H9 (cell line): ENCODE data around the gene TBX15. TPM values are rescaled to one million over a fixed set of nuclear protein-coding genes. Genes with fewer than 3 reads are reported as not detected.

Experiments used
- DNase-seq: peaks from one replicate; pipeline ENCODE4 v3.0.0-alpha.2; 2017
- H2AFZ ChIP-seq: one replicate; pipeline ENCODE4 v1.6.1; 2013; ENCODE audit warnings: mild to moderate bottlenecking, low read length, control low read depth, moderate library complexity
- H2AK5ac ChIP-seq: 2 replicates; pipeline ENCODE4 v1.6.1; 2013; ENCODE audit warnings: low read length, control low read depth, mixed read lengths; ENCODE audit not compliant: insufficient read length
- H2BK120ac ChIP-seq: one replicate; pipeline ENCODE4 v1.6.1; 2013; ENCODE audit warnings: low read depth, mild to moderate bottlenecking, low read length, control low read depth, inconsistent platforms; ENCODE audit not compliant: poor library complexity, severe bottlenecking
- H2BK12ac ChIP-seq: 2 replicates; pipeline ENCODE4 v1.6.1; 2013; ENCODE audit warnings: low read length, control low read depth, mixed read lengths, low read depth; ENCODE audit not compliant: insufficient read length
- H2BK15ac ChIP-seq: 2 replicates; pipeline ENCODE4 v1.6.1; 2013; ENCODE audit warnings: low read depth, low read length, control low read depth
- H2BK20ac ChIP-seq: one replicate; pipeline ENCODE4 v1.6.1; 2013; ENCODE audit warnings: low read depth, mild to moderate bottlenecking, low read length, control low read depth, inconsistent platforms; ENCODE audit not compliant: poor library complexity, severe bottlenecking
- H2BK5ac ChIP-seq: 2 replicates; pipeline ENCODE4 v1.6.1; 2013; ENCODE audit warnings: low read length, control low read depth, mixed read lengths; ENCODE audit not compliant: insufficient read length
- H3K14ac ChIP-seq: 2 replicates; pipeline ENCODE4 v1.6.1; 2013; ENCODE audit warnings: low read length, control low read depth; ENCODE audit not compliant: insufficient read depth
- H3K18ac ChIP-seq: 2 replicates; pipeline ENCODE4 v1.6.1; 2013; ENCODE audit warnings: low read depth, mild to moderate bottlenecking, mixed read lengths, low read length, control low read depth; ENCODE audit not compliant: insufficient read length
- H3K23ac ChIP-seq: 2 replicates; pipeline ENCODE4 v1.6.1; 2013; ENCODE audit warnings: low read length, control low read depth, mixed read lengths, low read depth; ENCODE audit not compliant: insufficient read length
- H3K23me2 ChIP-seq: 2 replicates; pipeline ENCODE4 v1.6.1; 2013; ENCODE audit warnings: low read depth, mild to moderate bottlenecking, mixed read lengths, low read length, control low read depth; ENCODE audit not compliant: insufficient read length, poor library complexity, severe bottlenecking
- H3K27ac ChIP-seq: 2 replicates; pipeline ENCODE4 v1.5.1; 2013; ENCODE audit warnings: low read length, control low read depth, mixed read lengths, low read depth; ENCODE audit not compliant: insufficient read length
- H3K27me3 ChIP-seq: 2 replicates; pipeline ENCODE4 v1.6.1; 2013; ENCODE audit warnings: low read length, control low read depth, inconsistent platforms; ENCODE audit not compliant: insufficient read depth
- H3K4ac ChIP-seq: 2 replicates; pipeline ENCODE4 v1.6.1; 2013; ENCODE audit warnings: low read depth, mild to moderate bottlenecking, control low read depth, inconsistent platforms, low read length, moderate library complexity
- H3K4me1 ChIP-seq: 2 replicates; pipeline ENCODE4 v1.6.1; 2013; ENCODE audit warnings: low read length, control low read depth, inconsistent platforms; ENCODE audit not compliant: insufficient read depth
- H3K4me2 ChIP-seq: 2 replicates; pipeline ENCODE4 v1.6.1; 2013; ENCODE audit warnings: low read length, control low read depth, mixed read lengths; ENCODE audit not compliant: insufficient read length, insufficient read depth
- H3K56ac ChIP-seq: 2 replicates; pipeline ENCODE4 v1.6.1; 2013; ENCODE audit warnings: low read depth, mild to moderate bottlenecking, mixed read lengths, low read length, control low read depth; ENCODE audit not compliant: insufficient read length
- H3K79me1 ChIP-seq: 2 replicates; pipeline ENCODE4 v1.6.1; 2013; ENCODE audit warnings: low read depth, mild to moderate bottlenecking, moderate library complexity, low read length, control low read depth, inconsistent platforms; ENCODE audit not compliant: insufficient read depth, poor library complexity, severe bottlenecking
- H3K79me2 ChIP-seq: 2 replicates; pipeline ENCODE4 v1.6.1; 2013; ENCODE audit warnings: low read length, control low read depth, inconsistent platforms; ENCODE audit not compliant: insufficient read depth
- H3K9ac ChIP-seq: 2 replicates; pipeline ENCODE4 v1.6.1; 2013; ENCODE audit warnings: low read length, control low read depth, mixed read lengths; ENCODE audit not compliant: insufficient read length; ENCODE audit errors: extremely low read depth
- H3K9me3 ChIP-seq: one replicate; pipeline ENCODE4 v1.6.1; 2013; ENCODE audit warnings: low read depth, low read length, inconsistent platforms; ENCODE audit not compliant: control insufficient read depth
- H3T11ph ChIP-seq: one replicate; pipeline ENCODE4 v1.6.1; 2013; ENCODE audit warnings: mild to moderate bottlenecking, low read length, control low read depth, inconsistent platforms
- H4K20me1 ChIP-seq: one replicate; pipeline ENCODE4 v1.6.1; 2013; ENCODE audit not compliant: control insufficient read depth, insufficient read length, insufficient read depth
- H4K5ac ChIP-seq: 2 replicates; pipeline ENCODE4 v1.6.1; 2013; ENCODE audit warnings: low read depth, mild to moderate bottlenecking, mixed read lengths, low read length, control low read depth; ENCODE audit not compliant: insufficient read length
- H4K8ac ChIP-seq: replicated peaks from 2 replicates; pipeline ENCODE4 v1.6.1; 2013; ENCODE audit warnings: low read length, control low read depth, mixed read lengths, low read depth; ENCODE audit not compliant: insufficient read length
- H4K91ac ChIP-seq: 2 replicates; pipeline ENCODE4 v1.6.1; 2013; ENCODE audit warnings: low read depth, mild to moderate bottlenecking, moderate library complexity, mixed read lengths, low read length, control low read depth; ENCODE audit not compliant: insufficient read length
- H3K27ac Mint-ChIP-seq, 3 experiments: 2 replicates in 2 of 3; 3 replicates in 1 of 3; pipeline ENCODE4 v1.8.0; 2020 to 2021; ENCODE audit warnings: mixed read lengths in 3 of 3, mild to moderate bottlenecking in 1 of 3, moderate library complexity in 1 of 3
- H3K27me3 Mint-ChIP-seq: 2 replicates; pipeline ENCODE4 v1.8.0; 2021; ENCODE audit warnings: low read depth, mild to moderate bottlenecking, moderate library complexity, mixed read lengths
- H3K36me3 Mint-ChIP-seq, 3 experiments: 2 replicates in 2 of 3; 3 replicates in 1 of 3; pipeline ENCODE4 v1.8.0; 2020 to 2021; ENCODE audit warnings: low read depth in 3 of 3, mixed read lengths in 3 of 3; ENCODE audit not compliant: insufficient read depth in 1 of 3
- H3K4me1 Mint-ChIP-seq, 2 experiments: 2 replicates each; pipeline ENCODE4 v1.8.0; 2020; ENCODE audit warnings: mixed read lengths in 2 of 2
- H3K4me3 Mint-ChIP-seq, 2 experiments: 2 replicates in 1 of 2; 3 replicates in 1 of 2; pipeline ENCODE4 v1.8.0; 2020 to 2021; ENCODE audit warnings: mild to moderate bottlenecking in 2 of 2, mixed read lengths in 2 of 2, moderate library complexity in 1 of 2
- H3K9me3 Mint-ChIP-seq, 2 experiments: 2 replicates in 1 of 2; 3 replicates in 1 of 2; pipeline ENCODE4 v1.8.0; 2020; ENCODE audit warnings: mild to moderate bottlenecking in 2 of 2, mixed read lengths in 2 of 2, moderate library complexity in 1 of 2
- CTCF ChIP-seq: fragments of 200-600 bp; sonication (generic); conservative IDR thresholded peaks from 3 replicates; pipeline ENCODE4 v1.8.0; 2021; ENCODE audit warnings: antibody characterized with exemption, mild to moderate bottlenecking
- WGBS: extraction: QIAGEN DNeasy Blood & Tissue Kit; methylation state at CpG from one replicate; pipeline ENCODE4 v1.1.7; 2013; ENCODE audit warnings: missing lambda C conversion rate, low lambda C conversion rate, mixed read lengths; ENCODE audit not compliant: insufficient read length; ENCODE audit errors: extremely low coverage; 5-methylcytosine and 5-hydroxymethylcytosine counted together
- total RNA-seq: library from RNA; stranded (reverse); gene quantifications from 2 replicates; pipeline ENCODE4 v1.2.1, GENCODE V29; 2021

TBX15 gene
- total RNA-seq, 1 experiment from 2014 or later: 0.07 TPM

GRCh38 chr1:118960567-118961136 is 27.5 kb downstream of the TBX15 start:
- Histone ChIP-seq H3K9me3 (no peaks in the 10 kb centered on the region), H3K56ac (no peak overlapping the region)

More at GRCh38 chr1:118960567-118961136, 27.5 kb downstream of the TBX15 start:
- Histone ChIP-seq H4K8ac (no peak overlapping the region), H2AK5ac (no peak overlapping the region), H3T11ph (no peak overlapping the region), H2BK20ac (no peak overlapping the region), H3K4me2 (peak overlapping the region; percentile 1), H3K27ac (no peak overlapping the region), H3K4me1 (peaks cover 8% of the 10 kb centered on the region; the same call in 1 of the 2 replicates), H4K20me1 (no peaks in the 10 kb centered on the region), H3K23ac (no peak overlapping the region), H3K23me2 (no peaks in the 10 kb centered on the region), H3K9ac (no peak overlapping the region), H3K27me3 (no peaks in the 10 kb centered on the region), H2BK12ac (no peak overlapping the region), H2BK5ac (no peak overlapping the region), H3K79me2 (no peaks in the 10 kb centered on the region), H2BK15ac (no peak overlapping the region), H3K14ac (0 out of 2 replicates have a peak overlapping the region, but pooled peaks have one; percentile 25), H4K91ac (no peak overlapping the region), H2AFZ (no peak overlapping the region), H3K4ac (no peak overlapping the region), H4K5ac (no peak overlapping the region), H3K79me1 (no peaks in the 10 kb centered on the region), H3K18ac (no peak overlapping the region), H2BK120ac (no peak overlapping the region)
- peaks cover 31 to 34% of the 10 kb centered on the region in 2 experiments for H3K4me1 Mint-ChIP-seq
- H3K27me3 Mint-ChIP-seq: peaks cover 37% of the 10 kb centered on the region
- WGBS: no CpG with 5 or more reads among the region's 7 CpGs
- H3K27ac Mint-ChIP-seq: peak overlapping the region in 2 of 3 experiments; percentile 46 to 86; a peak in 3 of 7 replicates
- H3K9me3 Mint-ChIP-seq: peaks cover 0 to 2% of the 10 kb centered on the region in 2 experiments; a peak in 1 of 5 replicates
- H3K36me3 Mint-ChIP-seq: peaks cover 0 to 3% (median 0%) of the 10 kb centered on the region in 3 experiments; a peak in 2 of 7 replicates
- no peak for TF ChIP-seq CTCF
- DNase-seq: no peak
- no peak overlapping the region; a peak in 2 of 5 replicates for H3K4me3 Mint-ChIP-seq
